HG03060 (cell line): ENCODE data around the gene DNAJC4.

Experiments used
- ATAC-seq: cut with Tn5 transposase; IDR thresholded peaks from one replicate; pipeline ENCODE4 v1.9.1; 2021; ENCODE audit warnings: low read depth, moderate number of reproducible peaks; ENCODE audit not compliant: unreplicated experiment

DNAJC4 gene

DNA sequence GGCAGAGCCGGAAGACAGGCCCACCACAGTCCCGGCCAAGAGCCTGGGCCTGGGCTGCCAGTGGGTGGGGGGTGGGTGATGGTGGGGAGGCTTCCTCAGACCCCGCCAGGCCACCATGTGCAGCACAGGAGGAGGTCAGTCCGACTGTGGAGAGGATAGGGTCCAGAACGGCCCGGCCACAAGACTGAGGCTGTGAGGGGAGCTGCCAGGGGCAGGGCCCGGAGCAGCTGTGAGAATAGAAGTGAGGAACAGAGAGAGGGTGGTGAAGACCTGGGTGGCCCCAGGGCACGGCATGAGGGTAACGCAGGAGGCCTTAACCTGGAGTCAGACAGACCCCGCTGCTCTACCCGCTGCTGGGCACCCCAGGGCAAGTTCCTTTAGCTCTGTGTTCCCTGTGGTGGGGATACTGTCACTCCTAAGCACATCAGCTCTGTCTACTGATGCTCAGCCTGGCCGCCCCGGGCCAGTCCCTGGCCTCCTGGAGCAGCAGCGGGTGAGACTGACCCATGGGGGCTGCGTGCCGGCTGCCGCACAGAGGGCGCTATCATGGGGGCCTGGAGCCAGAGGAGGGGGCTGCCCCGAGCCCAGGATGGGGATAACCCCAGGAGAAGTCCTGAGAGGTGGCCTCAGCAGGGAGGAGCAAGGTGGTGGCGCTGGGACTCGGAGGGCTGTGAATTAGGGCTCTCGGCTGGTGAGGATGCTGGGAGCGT is 22.1 kb upstream of the DNAJC4 start:
- ATAC-seq: no peak

DNA sequence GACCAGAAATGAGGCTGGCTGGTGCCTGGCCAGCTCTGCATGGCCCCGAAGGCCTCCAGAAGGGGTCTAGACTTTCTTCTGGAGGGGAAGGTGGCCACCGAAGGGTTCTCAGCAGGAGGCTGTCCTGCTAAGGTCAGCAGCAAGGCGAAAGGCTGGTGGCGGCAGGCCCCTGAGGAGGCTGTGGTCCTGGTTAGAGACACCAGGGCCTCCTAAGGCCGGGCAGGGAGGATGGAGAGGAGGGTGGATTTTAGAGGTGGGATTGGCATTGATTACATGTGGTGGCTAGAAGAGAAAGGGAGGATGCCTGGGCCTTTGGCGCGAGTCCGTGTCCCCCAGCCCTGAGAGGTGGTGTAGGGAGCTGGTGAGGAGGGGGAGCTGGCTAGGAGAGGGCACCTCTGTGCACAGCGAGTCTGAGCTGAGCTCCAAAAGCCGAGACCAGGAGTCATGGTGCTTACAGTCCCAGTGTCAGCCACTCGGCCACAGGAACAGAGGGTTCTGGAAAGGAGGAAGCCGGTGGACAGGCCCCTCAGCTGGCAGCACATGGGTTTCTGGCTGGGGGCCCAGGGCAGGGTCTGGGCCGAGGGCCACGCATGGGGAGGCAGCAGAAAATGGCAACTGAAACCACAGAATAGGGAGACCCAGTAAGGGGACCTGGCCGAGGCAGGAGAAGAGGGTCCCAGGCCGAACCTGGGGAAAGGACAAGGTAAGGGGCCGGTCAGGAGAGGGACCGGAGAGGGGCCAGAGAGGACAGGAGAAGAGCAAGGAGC is 21.4 kb upstream of the DNAJC4 start:
- no peak for ATAC-seq

DNA sequence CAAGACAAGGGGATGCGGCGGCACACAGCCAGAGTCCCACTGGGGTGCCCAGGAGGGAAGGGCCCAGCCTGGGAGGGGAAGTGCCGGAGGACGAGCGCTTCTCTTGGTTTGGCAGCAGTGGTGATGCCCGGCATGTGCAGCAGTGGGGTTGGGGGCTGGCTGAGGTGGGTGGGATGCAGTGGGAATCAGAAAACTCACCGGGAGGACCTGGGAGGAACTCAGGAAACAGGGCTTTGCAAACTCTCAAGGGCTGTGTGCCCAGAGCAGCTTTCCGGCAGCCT is 20.8 kb upstream of the DNAJC4 start:
- ATAC-seq: no peak

DNA sequence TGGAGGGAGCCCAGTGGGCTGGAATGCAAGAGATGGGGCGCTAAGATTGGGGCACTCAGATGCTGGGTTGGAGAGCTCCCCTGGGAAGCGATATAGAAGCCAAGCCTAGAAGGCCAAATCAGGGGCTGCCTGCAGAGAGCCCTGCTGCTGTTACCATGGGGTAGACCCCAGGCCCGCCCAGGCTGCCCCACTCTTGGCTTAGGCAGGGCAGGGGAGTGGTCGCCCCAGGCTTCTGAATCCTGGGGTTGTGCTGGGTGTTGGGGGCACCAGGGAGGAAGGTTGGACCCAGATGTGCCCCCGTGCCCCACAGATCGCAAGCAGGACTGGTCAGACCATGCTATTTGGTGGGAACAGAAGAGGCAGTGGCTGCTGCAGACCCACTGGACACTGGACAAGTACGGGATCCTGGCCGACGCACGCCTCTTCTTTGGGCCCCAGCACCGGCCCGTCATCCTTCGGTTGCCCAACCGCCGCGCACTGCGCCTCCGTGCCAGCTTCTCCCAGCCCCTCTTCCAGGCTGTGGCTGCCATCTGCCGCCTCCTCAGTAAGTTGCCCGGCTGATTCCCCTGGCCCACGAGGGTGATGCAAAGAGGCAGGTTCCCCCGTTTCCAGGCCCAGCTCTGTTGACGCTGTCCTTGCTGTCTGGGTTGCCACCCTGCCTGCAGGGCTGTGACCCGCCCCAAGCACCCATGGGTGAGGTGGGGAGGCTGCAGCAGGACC is 19.9 kb upstream of the DNAJC4 start:
- ATAC-seq: no peak

DNA sequence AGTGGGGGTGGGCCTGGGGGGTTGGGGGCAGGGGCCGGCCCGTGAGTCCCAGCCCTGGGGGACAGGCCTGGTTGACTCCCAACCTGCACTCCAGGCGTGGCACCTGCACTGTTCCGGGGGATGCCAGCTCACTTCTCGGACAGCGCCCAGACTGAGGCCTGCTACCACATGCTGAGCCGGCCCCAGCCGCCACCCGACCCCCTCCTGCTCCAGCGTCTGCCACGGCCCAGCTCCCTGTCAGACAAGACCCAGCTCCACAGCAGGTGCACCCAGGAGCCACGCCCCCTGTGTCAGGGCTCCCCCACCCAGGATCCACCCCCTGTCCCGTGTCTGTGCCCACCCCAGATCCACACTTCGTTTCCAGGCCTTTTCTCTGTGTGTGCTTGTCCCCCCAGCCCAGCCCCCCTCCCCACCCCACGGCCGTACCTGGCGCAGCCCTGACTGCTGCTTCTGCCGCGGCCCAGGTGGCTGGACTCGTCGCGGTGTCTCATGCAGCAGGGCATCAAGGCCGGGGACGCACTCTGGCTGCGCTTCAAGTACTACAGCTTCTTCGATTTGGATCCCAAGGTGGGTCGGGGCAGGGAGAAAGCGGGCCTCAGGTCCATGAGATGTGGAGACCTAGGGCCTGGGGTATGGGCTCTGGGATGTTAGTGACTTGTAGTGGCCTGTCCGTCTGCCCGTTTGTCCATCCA is 19.0 kb upstream of the DNAJC4 start:
- no peak for ATAC-seq

DNA sequence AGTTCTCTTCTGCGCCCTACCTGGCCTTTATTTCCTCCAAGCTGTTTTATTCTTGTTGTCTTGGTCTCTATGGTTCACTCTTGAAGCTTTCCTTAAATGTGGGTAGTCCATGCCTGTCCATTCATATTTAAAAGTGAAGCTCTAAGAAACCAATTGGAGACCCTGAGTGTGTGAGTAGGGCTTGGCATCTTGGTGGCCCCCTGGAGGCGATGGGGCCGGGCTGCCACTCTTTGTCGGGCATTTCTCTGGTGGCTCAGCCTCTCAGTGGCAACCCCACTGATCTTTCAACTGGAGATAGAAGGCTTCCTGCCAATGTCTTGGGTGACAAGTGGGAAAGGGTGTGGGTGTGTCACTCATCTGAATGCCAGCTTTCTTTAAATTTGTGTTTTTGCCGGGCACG is 13.5 kb upstream of the DNAJC4 start:
- no peak for ATAC-seq

DNA sequence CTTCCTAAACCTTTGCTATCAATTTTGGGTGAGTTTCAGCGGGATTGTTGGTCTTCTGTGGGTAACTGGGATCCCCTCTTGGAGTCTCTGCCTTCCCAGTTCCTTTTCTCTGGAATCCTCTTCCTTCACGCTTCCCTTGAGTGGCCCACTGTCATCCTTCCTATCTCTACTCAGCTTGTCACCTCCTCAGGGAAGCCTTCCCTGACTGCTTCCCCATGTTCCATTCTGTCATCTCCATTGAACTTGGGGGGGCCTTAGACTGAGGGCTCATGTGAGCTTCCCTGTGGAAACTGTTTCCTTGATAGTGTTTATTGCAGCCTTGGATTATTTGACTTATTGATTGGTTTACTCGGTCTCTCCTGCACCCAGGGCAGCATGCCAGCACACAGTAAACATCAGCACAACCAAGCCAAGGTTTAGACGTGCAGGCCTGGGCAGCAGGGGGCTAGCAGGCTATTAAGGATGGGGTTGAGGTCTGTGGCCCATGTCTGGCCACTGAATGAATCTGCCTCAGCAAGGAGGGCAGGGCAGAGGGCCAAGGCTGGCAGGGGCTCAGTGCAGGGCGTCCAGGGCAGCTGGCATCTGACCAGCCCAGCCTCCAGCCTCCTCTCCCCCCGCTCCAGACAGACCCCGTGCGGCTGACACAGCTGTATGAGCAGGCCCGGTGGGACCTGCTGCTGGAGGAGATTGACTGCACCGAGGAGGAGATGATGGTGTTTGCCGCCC is 11.6 kb upstream of the DNAJC4 start:
- no peak for ATAC-seq

DNA sequence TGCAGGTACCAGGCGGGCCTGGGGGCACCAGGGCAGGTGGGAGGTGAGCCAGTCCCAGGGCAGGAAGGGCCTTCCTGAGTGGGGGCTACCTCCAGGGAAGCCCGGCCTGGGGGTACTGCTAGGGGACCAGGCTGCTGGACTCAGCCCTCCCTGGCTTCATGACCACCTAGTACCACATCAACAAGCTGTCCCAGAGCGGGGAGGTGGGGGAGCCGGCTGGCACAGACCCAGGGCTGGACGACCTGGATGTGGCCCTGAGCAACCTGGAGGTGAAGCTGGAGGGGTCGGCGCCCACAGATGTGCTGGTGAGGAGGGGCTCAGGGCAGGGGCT is 11.0 kb upstream of the DNAJC4 start:
- ATAC-seq: no peak

DNA sequence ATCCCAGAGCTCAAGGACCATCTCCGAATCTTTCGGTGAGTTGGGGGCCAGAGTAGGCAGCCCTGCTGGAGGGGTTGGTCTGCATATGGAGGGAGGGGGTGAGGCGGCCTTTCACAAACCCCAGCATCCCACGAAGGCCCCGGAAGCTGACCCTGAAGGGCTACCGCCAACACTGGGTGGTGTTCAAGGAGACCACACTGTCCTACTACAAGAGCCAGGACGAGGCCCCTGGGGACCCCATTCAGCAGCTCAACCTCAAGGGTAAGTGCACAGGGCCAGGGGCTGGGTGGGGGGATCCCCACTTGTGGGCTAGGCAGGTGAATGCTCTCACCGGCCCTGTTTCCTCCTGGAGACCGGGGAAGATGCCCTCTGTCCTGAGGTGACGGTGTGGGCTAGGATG is 10.6 kb upstream of the DNAJC4 start:
- ATAC-seq: no peak

DNA sequence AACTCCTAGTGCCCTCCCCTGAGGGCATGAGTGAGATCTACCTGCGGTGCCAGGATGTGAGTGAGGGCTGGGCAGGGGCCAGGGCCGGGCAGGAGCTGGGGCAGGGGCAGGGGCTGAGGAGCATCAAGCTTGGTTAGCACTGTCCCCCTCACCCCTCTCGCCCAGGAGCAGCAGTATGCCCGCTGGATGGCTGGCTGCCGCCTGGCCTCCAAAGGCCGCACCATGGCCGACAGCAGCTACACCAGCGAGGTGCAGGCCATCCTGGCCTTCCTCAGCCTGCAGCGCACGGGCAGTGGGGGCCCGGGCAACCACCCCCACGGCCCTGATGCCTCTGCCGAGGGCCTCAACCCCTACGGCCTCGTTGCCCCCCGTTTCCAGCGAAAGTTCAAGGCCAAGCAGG is 10.1 kb upstream of the DNAJC4 start:
- ATAC-seq: no peak

DNA sequence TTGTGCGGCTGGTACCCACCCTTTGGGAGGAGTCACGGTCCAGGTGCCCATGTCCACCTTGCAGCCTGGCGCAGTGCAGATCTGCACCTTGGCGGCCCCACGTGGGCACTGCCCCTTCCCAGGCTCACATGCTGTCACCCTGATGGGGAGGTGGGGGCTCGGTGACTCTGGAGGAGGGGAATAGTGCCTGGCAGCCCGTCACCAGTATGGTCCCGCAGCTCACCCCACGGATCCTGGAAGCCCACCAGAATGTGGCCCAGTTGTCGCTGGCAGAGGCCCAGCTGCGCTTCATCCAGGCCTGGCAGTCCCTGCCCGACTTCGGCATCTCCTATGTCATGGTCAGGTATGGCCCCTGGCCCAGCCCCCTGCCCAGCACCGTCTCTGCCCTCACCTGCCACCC is 9.6 kb upstream of the DNAJC4 start:
- ATAC-seq: no peak

DNA sequence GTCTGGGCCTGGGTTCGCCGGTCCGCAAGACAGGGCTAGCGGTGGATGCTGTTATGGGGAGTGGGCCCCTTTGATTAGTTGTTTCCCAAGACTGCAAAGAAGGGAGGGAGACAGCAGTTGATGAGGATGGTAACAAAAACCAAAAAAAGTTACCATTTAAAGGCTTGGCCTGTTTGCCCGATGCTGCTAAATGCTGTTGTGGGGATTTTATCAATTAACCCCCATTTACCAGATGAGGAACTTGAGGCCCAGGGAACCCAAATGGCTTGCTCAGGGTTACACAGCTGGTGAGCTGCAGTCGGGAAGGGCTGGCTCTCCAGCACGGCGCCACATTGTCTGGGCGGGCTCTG is 7.7 kb upstream of the DNAJC4 start:
- no peak for ATAC-seq

DNA sequence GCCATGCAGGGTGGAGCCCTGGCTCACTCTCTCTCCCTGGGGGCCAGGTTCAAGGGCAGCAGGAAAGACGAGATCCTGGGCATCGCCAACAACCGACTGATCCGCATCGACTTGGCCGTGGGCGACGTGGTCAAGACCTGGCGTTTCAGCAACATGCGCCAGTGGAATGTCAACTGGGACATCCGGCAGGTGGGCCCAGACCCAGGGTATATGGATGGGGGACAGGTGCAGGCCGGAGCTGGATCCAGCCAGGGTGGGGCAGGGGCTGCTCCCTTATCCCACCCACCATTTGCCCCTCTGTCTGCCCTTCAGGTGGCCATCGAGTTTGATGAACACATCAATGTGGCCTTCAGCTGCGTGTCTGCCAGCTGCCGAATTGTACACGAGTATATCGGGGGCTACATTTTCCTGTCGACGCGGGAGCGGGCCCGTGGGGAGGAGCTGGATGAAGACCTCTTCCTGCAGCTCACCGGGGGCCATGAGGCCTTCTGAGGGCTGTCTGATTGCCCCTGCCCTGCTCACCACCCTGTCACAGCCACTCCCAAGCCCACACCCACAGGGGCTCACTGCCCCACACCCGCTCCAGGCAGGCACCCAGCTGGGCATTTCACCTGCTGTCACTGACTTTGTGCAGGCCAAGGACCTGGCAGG is 7.2 kb upstream of the DNAJC4 start:
- ATAC-seq: no peak

DNA sequence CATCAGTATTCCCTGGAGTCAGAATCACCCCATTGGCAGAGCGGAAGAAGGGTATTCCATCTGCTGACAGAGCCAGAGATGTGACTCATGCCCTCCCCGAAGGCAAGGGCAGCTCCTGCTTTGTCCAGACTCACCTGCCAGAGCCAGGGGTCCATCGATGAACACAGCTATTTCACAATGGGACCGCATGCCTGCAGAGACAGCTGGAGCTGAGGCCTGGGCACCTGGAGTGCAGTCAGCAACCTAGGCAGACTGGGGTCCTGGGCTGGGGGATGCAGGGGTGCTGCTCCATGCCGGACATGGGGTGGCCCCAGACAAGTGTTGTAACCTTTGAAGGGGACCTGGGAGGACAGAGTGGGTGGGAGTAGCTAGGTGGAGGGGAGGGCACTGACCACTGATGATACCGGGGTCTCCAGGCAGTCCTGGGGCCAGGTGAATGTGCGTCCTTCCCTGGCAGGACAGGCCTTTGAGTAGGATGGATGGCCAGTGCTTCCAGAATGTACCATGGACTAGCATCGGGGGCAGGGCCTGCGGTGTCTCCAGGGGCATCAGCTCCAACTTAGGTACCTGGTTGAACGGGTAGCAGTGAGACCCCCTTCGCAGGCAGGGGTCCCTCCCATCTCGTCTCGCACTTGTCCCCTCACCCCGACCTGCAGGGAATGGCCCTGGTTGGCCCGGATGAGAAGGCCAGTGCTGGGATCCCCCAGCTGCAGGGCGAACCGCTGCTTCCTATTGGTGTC is 6.0 kb upstream of the DNAJC4 start:
- no peak for ATAC-seq

DNA sequence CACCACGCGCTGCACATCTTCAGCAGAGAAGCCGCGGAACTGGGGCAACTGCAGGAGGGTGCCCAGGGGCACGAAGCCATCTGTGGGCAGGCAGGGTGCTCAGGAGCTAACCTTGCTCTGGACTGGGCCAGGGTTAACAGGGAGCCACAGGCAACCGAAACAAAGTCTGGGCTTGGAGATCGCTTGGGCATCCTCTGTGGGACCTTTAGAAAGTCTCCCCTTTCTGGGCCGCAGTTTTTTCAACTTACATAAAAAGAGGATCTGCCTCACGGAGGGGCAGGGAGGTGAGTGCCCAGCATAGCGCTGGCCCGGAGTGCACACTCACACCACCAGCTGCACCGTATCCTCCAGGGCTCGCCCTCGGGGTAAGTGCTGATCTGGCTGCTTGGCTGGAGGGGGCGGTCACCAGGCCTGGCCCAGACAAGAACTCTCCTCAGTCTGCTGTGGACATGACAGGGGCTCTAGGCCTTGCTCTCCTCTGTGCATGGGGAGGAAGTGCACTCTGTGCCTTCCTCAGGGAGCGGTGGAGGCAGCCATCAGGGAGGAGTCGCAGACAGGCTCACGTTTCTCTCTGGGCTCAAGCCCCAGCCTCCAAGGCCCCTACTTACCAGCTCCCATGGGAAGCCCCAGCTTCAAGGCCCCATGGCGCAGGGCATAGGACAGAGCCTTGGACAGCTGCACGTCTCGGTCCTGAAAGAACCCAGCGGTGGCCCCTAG is 5.3 kb upstream of the DNAJC4 start:
- ATAC-seq: no peak

DNA sequence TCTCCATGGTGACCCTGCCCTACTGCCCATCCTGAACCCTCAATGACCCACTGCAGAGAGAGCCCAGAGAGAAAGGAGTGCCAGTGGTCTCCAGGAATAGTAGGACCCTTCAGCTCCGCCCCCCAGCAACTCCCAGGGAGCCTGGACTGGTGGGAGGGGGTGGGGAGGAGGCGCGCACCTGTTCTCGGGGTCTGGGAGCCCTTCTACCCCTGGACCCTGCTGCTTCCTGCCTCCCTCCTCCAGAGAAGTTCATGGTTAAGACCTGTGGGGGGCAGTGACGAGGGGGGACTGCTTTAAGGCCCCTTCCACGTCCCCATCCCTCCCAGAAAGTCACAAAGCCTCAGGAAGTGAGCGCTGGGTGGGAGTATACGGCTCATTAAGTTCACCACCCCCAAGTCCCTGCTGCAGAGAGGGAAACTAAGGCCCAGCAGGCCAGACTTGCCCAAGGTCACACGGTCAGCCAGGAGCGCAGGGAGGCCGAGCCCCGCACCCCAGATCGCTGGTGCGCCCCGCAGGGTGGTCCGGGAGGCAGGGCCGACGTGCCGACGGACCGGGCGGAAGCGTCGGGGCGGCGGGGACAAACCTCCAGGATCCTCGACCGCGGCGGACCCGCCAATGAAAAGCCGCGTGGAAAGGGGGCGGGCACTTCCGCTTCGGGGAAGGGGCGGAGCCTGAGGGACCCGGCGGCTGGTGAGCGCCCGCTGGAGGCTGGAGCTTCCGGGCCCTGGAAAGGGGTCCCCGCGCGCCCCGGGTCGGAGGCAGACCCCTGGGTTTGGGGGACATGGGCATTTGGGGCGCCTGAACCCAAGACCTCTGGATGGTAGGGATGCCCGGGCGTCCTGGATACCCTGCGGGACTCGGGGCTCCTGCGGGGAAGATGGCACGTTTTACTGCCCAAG is 4.5 kb upstream of the DNAJC4 start, which contains the start of the genes NUDT22 and TRPT1:
Gene NUDT22 (plus strand): TSS at position 667 of the 899 bp plus-strand sequence. CDS start 379 bp downstream, outside the sequence.
Gene TRPT1 (minus strand): TSS at position 579 of the 899 bp plus-strand sequence. CDS start 326 bp downstream, at position 253.
- ATAC-seq: no peak

DNA sequence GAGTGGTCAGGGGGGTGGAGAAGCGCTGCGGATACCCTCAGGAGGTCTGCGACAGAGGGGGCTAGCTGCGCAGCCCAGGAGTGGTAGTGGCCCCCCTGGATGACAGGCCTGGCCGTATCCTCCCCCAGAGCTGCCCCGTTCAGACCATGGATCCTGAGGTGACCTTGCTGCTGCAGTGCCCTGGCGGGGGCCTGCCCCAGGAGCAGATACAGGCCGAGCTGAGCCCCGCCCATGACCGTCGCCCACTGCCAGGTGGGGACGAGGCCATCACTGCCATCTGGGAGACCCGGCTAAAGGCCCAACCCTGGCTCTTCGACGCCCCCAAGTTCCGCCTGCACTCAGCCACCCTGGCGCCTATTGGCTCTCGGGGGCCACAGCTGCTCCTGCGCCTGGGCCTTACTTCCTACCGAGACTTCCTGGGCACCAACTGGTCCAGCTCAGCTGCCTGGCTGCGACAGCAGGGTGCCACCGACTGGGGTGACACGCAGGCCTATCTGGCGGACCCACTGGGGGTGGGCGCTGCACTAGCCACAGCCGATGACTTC is 3.8 kb upstream of the DNAJC4 start:
- ATAC-seq: no peak
